Right lobe of liver (tissue), 4 donors: ENCODE measurements around the gene CBLC.

ENCODE experiments used
- CTCF ChIP-seq, 4 donors: fragments of 200-600 bp in 3 of 4; fragments of 450-650 bp in 1 of 4; IDR thresholded peaks; one replicate each; pipeline versions ENCODE4 v1.5.1 to v1.8.0; 2016 to 2022; ENCODE audit warnings: antibody characterized with exemption in 4 of 4, mild to moderate bottlenecking in 2 of 4
- POLR2A ChIP-seq: fragments of 450-650 bp; IDR thresholded peaks from one replicate; pipeline ENCODE4 v1.6.1; 2017; ENCODE audit warnings: antibody characterized with exemption, mild to moderate bottlenecking
- donor health status: DM: no; HTN: no; CAD: no.
- donor health status: DM: no; HTN: no; CAD: no.
- donor health status: DM: no; HTN: yes; CAD: no.

- no peak for TF ChIP-seq CTCF (IDR thresholded peaks at IDR 0.05)
- no peak for TF ChIP-seq POLR2A
Measured at GRCh38 chr19:44823373-44823698, 45.6 kb downstream of the CBLC start.
